HG03135 (cell line): Measurements from ENCODE around the gene STK31.
"Not testable (repeated sequence)": the region's sequence is repeated elsewhere in the genome, so short reads cannot be mapped to it uniquely, and the experiment has no call there.

ENCODE experiments used
- ATAC-seq: cut with Tn5 transposase; IDR thresholded peaks from one replicate; pipeline ENCODE4 v1.9.1; 2021; ENCODE audit warnings: mild to moderate bottlenecking, moderate library complexity; ENCODE audit not compliant: unreplicated experiment

The STK31 gene

DNA sequence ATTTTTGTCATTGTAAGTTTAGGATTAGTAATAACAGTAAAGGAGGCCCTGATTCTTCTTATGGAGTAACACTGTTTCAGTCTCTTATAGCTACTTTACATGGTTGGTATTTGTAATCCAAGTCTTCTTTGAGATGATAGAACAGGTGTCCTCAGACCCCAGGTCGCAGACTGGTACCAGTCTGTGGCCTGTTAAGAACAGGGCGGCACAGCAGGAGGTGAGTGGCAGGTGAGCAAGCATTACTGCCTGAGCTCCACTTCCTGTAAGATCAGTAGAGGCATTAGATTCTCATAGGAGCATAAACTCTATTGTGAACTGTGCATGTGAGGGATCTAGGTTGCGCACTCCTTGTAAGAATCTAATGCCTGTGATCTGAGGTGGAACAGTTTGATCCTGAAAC is 77.3 kb downstream of the STK31 start:
- ATAC-seq = no peak

DNA sequence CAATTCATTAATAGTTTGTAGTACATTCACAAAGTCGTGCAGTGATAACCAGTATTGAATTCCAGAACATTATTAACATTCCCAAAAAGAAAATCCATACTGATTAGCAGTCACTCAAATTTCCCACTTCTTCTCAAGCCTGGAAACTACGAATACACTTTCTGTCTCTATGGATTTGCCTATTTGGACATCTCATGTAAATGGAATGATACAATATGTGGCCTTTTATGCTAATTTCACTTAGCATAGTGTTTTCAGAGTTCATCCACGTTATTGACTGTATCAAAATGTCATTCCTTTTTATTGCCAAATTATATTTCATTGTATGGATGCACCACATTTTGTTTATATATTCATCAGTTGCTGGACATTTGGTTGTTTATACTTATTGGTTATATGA is 78.8 kb downstream of the STK31 start:
- ATAC-seq = no peak

DNA sequence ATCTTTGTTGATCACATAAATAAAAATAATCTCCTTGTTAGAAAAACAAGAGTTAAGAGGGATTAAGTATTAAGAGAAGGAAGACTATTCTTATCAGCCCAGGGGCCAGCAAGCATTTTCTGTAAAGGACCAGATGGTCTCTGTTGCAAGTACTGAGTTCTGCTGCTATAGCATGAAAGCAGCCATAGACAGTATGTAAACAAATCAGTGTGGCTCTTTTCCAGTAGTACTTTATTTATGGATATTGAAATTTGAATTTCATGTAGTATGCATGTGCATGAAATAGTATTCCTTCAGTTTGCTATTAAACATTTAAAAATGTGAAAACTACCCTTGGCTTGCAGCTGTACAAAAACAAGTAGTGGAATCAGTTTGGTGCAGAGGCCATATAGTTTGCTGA is 81.7 kb downstream of the STK31 start:
- ATAC-seq = no peak

DNA sequence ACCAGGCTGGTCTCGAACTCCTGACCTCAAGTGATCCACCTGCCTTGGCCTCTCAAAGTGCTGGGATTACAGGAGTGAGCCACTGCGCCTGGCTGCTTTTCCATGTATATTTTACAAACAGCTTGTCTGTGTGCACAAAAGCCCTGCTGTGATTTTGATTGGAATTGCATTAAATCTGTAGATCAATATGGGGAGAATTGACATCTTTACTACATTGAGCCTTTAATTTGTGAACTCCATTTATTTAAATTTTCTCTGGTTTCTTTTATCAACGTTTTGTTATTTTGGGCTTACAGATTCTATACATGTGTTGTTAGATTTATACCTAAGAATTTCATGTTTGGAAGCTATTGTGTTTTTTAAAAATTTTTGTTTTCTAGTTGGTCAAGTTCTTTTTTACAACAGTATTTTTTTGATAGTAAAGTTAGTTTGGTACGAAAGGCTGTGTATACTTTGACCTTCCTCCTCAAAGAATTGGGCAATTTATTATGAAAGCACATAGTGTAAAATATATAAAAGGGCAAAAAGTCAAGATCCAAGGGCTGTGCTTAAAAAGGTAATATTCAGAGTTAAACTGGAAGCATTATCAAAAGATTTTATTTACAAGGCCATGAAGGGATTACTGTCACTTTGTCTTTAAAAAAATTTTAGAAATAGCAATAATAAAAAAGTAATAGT is 92.8 kb downstream of the STK31 start:
- no peak for ATAC-seq

DNA sequence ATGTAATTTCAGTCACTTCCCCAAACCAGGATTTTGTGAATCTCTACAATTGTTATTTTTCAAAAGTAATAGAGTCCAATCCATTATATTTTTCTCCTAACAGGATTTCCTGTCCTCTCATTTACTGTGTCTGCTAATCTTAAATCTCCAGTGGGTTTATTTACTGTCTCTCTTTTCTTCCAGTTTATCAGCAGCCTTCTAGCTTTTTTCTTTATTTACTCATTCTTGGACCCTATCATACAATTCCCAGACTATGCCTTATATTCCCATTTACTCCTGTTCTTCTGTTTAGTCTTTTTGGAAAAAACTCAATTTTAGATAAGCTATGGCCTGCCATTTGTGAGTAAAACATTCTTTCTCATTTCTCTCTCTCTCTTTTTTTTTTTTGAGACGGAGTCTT is 94.7 kb downstream of the STK31 start:
- no peak for ATAC-seq

DNA sequence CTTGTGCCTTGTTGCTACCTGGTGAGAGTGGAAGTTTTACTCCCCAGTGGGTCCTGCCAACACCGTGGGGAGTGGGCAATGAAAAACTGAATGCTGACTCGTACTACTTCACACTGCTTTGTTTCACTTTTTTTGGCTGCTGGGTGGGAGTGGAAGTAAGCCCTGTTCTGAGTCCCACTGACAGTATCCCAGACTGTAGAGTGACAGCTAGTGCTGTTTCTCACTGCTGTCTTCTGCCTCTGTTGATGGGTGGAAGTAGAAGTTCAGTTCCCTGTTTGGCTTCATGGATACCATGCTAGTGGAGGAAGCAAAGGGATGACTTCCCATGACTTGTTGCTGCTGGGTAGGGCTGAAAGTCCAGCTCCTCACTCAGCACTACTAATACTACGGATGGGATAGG is 98.4 kb downstream of the STK31 start:
- ATAC-seq = no peak

DNA sequence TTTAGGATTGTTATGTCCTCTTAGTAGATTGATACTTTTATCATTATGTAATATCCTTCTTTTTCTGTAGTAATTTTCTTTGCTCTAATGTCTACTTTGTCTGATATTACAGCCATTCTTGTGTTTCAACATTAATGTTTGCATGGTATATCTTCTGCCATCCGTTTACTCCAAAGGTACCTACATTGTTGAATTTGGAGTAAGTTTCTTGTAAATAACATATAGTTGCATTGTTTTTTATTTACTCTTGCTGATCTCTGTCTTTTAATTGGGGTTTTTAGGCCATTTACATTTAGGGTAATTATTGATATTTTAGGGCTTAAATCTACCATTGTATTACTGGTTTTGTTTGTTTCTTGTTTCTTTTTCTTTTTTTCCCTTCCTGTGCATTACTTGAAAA is 100.1 kb downstream of the STK31 start:
- ATAC-seq = no peak

DNA sequence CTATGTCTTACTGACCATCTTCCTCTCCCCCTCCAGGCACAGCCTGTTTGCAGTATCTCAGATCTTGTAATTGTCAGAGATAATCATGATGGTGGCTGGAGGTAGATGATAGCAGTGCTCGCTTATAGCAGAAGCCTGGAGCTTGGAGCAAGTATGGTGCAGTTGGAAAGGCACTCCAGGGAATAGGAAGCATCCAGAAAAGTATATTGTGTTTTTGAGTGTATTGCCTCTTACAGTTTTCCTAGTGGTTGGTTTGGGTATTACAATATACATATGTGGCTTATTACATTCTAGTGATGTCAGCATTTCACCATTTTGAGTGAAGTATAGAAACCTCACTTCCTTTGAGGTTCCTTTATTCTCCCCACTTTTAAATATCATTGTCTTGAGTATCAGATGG is 101.5 kb downstream of the STK31 start:
- no peak for ATAC-seq

DNA sequence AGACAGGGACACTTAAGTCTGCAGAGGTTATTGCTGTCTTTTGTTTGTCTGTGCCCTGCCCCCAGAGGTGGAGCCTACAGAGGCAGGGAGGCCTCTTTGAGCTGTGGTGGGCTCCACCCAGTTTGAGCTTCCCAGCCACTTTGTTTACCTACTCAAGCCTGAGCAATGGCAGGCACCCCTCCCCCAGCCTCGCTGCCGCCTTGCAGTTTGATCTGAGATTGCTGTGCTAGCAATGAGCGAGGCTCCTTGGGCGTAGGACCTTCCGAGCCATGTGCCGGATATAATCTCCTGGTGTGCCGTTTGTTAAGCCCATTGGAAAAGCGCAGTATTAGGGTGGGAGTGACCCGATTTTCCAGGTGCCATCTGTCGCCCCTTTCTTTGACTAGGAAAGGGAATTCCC is 118.1 kb downstream of the STK31 start:
- not testable (repeated sequence) for ATAC-seq

DNA sequence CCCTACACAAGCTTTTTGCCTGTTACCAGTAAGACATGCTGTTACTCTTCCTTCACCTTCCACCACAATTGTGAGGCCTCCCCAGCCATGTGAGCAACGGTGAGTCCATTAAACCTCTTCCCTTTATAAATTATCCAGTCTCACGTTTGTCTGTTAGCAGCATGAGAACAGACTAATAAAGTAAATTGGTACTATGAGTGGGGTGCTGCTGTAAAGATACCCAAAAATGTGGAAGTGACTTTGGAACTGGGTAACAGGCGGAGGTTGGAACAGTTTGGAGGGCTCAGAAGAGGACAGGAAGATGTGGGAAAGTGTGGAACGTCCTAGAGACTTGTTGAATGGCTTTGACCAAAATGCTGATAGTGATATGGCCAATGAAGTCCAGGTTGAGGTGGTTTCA is 122.7 kb downstream of the STK31 start:
- ATAC-seq = not testable (repeated sequence)

DNA sequence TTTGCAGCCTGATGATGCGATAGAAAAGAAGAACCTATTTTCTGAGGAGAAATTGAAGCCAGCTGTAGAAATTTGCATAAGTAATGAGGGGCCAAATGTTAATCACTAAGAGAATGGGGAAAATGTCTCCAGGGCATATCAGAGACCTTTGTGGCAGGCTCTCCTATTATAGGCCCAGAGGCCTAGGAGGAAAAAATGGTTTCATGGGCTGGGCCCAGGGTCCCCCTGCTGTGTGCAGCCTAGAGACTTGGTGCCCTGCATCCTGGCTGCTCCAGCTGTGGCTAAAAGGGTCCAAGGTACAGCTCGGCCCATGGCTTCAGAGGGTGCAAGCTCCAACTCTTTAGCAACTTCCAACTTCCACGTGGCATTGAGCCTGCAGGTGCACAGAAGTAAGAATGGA is 123.4 kb downstream of the STK31 start:
- no peak for ATAC-seq

DNA sequence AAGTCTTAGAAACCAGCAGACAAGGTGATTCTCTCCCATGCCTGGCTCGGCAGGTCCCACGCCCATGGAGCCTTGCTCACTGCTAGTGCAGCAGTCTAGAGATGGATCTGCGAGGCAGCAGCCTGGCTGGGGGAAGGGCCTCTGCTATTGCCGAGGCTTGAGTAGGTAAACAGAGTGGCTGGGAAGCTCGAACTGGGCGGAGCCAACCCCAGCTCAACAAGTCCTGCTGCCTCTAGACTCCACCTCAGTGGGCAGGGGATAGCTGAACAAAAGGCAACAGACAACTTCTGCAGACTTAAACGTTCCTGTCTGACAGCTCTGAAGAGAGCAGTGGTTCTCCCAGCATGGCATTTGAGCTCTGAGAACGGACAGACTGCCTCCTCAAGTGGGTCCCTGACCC is 134.8 kb downstream of the STK31 start:
- not testable (repeated sequence) for ATAC-seq

DNA sequence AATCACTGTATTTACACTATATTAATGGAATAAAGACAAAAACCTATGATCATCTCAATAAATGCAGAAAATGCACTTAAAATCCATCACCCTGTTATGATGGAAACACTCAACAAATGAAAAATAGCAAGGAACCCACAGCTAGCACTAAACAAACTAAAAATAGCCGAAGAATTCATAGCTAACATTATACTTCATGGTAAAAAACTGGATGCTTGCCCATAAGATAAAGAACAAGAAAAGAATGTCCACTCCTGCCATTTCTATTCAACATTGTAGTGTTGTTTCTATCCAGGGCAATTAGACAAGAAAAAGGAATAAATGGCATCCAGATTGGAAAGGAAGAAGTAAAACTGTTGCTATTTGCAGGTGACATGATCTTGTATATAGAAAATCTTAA is 142.1 kb downstream of the STK31 start:
- ATAC-seq = no peak

DNA sequence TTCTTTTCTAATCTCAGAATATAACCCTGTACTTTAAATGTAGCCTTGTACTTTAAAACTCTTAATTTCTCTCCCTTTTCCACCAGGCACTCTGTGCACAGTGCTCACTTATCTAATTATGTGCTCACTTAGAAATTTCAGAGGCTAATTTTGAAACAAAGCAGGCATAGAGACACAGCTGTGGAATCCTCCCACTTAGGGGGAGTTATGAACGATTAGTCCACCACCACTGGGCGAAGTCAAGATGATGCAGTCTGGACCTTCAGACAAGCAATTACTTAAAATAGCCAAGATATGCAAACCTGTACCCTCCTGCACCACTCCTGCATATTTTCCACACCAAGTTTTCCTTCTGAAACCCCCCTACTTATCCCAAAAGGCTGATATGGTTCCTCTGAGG is 143.0 kb downstream of the STK31 start:
- no peak for ATAC-seq

DNA sequence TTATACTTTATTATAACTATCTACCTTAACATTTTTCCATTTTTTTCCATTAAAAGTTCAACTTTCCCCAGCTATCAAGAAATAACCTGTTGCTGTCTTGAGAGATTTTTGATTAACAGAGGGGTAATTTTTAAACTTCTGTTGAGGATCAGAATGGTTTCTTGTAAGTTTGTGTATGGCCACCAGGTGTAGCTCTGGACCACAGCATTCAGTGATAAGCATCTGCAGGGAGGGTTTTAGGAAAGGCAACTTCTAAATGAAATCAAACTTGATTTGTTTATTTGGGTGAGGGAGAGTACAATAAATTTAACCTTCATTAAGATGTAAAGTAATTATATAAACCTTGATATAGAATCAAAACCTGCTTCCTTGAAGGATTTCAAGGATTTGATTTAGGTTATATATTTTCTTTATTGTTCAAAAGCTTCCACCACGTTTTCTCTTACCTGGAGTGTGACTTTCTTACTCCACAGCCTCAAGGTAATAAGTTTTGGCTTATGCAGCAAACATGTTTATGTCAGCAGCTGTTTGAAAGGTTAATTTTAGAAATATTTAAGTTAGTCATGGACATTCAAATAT is 153.3 kb downstream of the STK31 start:
- no peak for ATAC-seq

DNA sequence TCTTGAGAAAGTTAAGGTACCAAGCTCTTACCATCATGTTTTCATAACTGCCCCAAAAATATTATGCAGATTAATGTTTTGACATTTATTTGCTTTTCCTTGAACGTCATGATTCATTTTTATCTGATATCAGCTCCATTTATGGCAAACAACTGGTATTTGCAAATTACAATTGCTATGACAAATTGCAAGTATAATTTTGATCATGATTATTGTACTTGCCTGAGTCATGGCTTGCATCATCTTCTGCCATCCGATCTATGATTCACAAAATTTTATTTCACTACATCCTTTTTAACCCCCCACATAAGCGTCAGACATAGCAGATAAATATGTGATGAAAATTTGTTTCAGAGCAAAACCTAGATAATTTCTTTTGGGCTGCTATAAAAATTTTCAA is 155.0 kb downstream of the STK31 start:
- no peak for ATAC-seq

DNA sequence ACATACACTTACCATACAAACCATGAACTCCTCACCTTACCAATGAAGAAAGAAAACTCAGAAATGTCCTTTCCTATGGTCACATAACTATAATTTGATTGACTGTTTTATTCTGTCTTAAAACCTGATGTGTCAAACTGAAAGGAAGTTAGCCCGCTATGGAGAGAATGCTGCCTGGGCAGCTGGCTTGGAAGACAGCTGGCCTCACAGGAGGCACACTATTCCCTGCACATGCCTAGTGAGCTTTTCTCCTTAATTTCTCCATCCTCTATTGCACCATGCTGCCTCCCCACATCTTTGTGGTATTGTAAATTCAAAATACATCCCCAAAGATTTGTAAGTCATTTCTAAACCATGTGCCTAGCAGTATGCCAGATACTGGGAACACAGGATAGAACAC is 163.3 kb downstream of the STK31 start:
- ATAC-seq = no peak

DNA sequence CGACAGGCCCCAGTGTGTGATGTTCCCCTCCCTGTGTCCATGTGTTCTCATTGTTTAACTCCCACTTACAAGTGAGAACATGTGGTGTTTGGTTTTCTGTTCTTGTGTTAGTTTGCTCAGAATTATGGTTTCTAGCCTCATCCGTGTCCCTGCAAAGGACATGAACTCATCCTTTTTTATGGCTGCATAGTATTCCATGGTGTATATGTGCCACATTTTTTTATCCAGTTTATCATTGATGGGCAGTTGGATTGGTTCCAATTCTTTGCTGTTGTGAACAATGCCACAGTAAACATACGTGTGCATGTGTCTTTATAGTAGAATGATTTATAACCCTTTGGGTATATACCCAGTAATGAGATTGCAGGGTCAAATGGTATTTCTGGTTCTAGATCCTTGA is 166.5 kb downstream of the STK31 start:
- not testable (repeated sequence) for ATAC-seq
